ENCODE results near the gene NRDE2. TPM values are rescaled to one million over a fixed set of nuclear protein-coding genes. Genes with fewer than 3 reads are reported as not detected.
"Not testable (repeated sequence)": the region's sequence is repeated elsewhere in the genome, so short reads cannot be mapped to it uniquely, and the experiment has no call there.

The NRDE2 gene
- total RNA-seq, 2 donors from 2014 or later = 26.4 to 37.3 TPM

DNA sequence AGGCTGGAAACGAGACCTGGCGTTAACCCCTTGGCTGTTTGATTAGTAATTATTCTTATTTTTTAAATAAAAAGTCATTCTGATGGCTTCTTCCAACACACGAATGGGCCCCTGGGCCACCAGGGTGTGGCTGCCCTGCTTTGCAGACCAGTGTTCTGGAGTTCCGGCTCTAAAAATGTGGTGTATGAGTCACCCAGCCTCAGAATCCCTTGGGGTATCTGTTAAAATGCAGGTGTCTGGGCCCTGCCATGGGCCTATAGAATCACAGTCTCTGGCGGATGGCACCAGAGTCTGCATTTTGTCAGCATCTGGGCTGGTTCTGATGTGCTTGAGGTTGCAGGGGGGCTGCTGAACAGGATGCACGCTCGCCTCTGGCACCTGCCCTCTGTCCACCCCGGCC is 77.9 kb downstream of the NRDE2 start:
- ATAC-seq (replicated peaks) = no peak
- peaks cover 4% of the 10 kb centered on the region for H3K27me3 Mint-ChIP-seq
- no peaks in the 10 kb centered on the region for H3K9me3 Mint-ChIP-seq
- H3K36me3 Mint-ChIP-seq (ENCODE audit: low read depth) = peaks cover 27% of the 10 kb centered on the region
- peaks cover 18% of the 10 kb centered on the region for H3K4me1 Mint-ChIP-seq
- H3K4me3 Mint-ChIP-seq = no peak overlapping the region
- no peak overlapping the region for H3K27ac Mint-ChIP-seq

DNA sequence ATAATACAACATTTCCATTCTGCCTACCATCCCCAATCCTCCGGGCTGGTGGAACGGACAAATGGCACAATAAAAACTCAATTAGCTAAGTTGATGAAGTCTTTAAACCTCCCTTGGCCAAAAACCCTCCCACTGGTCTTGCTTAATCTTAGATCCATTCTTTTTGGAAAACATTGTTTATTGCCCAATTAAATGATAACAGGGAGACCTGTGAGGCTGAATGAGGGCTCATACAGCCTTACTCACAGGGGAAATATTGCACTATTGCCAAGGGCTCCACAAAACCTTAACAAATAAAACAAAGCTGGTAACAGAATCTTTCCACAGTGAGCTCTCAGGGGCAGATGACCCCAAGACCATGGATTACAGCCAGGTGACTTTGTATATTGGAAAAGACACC is 83.1 kb downstream of the NRDE2 start:
- no peaks in the 10 kb centered on the region for H3K36me3 Mint-ChIP-seq (ENCODE audit: low read depth)

DNA sequence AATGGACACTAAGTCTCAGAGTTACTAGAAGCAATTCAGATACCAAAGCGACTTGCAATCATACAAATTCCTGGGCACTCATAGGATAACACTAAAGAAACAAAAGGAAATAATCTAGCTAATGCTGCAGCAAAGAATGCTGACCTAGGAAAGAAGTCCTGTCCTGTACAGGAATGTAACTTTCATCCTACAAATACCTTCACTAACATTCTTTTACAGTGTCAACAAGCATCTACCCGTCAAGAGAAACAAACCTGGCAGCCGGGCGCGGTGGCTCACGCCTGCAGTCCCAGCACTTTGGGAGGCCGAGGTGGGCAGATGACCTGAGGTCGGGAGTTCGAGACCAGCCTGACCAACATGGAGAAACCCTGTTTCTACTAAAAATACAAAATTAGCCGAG is 84.3 kb downstream of the NRDE2 start:
- peaks cover 16% of the 10 kb centered on the region for H3K27me3 Mint-ChIP-seq
- H3K36me3 Mint-ChIP-seq (ENCODE audit: low read depth); H3K4me1 Mint-ChIP-seq; H3K4me3 Mint-ChIP-seq; H3K27ac Mint-ChIP-seq; H3K9me3 Mint-ChIP-seq; ATAC-seq (replicated peaks): not testable (repeated sequence)

More for the DNA sequence above, 83.1 kb downstream of the NRDE2 start:
- H3K4me1 Mint-ChIP-seq = no peaks in the 10 kb centered on the region
- peaks cover 15% of the 10 kb centered on the region for H3K27me3 Mint-ChIP-seq
- no peak for ATAC-seq (replicated peaks)
- H3K4me3 Mint-ChIP-seq = no peak overlapping the region
- H3K27ac Mint-ChIP-seq = no peak overlapping the region
- no peaks in the 10 kb centered on the region for H3K9me3 Mint-ChIP-seq

DNA sequence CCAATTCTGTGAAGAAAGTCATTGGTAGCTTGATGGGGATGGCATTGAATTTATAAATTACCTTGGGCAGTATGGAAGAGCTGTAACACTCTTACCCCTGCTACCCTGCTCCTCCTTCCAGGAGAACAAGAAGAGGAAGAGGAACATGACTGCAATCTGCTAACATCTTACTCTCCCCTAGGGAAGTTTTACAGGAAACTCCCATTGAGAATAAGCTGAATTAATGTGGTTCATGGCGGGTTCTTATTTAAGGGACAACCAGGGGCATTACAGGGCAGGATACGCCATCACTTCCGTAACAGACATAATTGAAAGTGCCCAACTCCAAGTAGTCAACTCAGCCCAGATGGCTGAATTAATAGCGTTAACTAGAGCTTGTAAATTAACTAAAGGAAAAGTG is 84.8 kb downstream of the NRDE2 start:
- ATAC-seq (replicated peaks) = no peak
- peaks cover 16% of the 10 kb centered on the region for H3K27me3 Mint-ChIP-seq
- H3K4me1 Mint-ChIP-seq = no peaks in the 10 kb centered on the region

DNA sequence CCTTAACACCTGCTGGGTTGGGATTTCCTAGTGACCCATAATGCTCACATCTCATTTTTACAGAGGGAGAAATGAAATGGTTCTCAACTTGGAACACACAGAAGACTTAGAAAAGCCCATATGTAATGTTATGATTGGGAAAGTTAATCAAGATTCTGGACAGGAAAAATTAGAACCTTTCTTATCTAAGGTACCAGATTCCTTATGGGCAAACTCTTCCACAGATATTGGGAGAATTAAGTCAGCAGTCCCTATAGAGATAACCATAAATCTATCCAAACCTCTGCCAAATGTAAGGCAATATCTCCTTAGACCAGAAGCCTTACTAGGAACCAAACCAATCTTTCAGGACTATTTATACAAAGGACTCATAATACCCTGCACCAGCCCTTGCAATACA is 89.3 kb downstream of the NRDE2 start:
- Mint-ChIP-seq H3K4me3 (no peak overlapping the region), H3K27me3 (peaks cover 16% of the 10 kb centered on the region), H3K27ac (no peak overlapping the region), H3K4me1 (no peaks in the 10 kb centered on the region), H3K36me3 (ENCODE audit: low read depth) (peaks cover 6% of the 10 kb centered on the region), H3K9me3 (peaks cover 21% of the 10 kb centered on the region)
- no peak for ATAC-seq (replicated peaks)

More for the DNA sequence above, 84.8 kb downstream of the NRDE2 start:
- H3K36me3 Mint-ChIP-seq (ENCODE audit: low read depth) = no peaks in the 10 kb centered on the region
- H3K4me3 Mint-ChIP-seq = no peak overlapping the region
- no peak overlapping the region for H3K27ac Mint-ChIP-seq
- H3K9me3 Mint-ChIP-seq = no peaks in the 10 kb centered on the region

DNA sequence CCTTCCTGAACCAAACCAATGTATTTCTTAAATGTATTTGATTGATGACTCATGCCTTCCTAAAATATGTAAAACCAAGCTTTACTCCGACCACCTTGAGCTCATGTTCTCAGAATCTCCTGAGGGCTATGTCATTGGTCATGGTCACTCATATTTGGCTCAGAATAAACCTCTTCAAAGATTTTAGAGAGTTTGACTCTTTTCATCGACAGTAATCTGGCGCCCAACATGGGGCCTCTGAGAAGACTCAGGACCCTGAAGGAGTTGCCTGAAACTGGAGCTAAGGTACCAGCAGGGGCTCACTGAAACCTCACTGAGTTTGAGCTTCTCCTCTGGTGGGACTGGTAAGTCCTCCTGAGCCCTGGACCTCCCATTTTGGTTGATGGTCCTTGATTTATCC is 92.6 kb downstream of the NRDE2 start:
- H3K4me1 Mint-ChIP-seq = no peaks in the 10 kb centered on the region
- peaks cover 25% of the 10 kb centered on the region for H3K27me3 Mint-ChIP-seq
- H3K27ac Mint-ChIP-seq = no peak overlapping the region
- no peak for ATAC-seq (replicated peaks)
- no peak overlapping the region for H3K4me3 Mint-ChIP-seq
- peaks cover 6% of the 10 kb centered on the region for H3K36me3 Mint-ChIP-seq (ENCODE audit: low read depth)
- H3K9me3 Mint-ChIP-seq = peaks cover 23% of the 10 kb centered on the region

DNA sequence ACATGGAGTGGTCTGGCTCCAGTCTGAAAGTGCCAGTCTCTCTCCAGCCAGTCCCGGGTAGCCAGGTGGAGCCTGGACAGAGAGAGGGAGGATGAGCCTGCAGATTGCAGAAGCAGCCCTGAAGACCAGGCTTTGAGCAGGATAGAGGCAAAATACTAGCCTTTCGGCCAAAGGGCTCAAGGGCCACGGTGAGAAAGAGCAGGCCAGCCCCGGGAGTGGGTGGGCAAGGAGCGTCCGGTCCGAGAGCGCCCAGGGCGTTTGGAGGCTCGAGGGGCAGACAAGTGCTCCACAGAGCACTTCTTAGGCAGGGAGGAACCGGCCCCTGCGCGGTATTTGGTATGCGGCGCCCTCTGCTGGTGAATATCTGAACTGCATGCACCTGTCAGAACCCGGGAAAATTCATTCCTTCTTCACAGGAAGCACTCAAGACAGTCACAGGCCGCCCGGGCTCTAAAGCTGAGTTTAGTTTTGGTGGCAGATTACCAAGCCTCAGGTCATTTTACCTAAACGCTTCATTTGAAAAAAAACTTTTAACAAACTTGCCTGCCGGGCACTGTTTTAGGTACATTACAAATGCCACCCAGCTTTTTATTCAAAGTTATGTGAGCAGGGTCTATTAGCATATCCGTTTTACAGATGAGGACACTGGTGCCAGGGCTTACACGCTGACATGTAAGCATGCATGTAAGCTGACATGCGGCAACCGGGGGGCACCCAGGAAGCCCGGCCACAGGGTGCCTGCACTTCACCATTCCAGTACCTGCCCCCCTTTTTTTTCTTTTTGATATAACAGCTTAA is 96.4 kb downstream of the NRDE2 start:
- no peak overlapping the region for H3K4me3 Mint-ChIP-seq
- peak; percentile 78 for ATAC-seq (replicated peaks)
- peaks cover 25% of the 10 kb centered on the region for H3K27me3 Mint-ChIP-seq
- no peaks in the 10 kb centered on the region for H3K36me3 Mint-ChIP-seq (ENCODE audit: low read depth)
- H3K27ac Mint-ChIP-seq = no peak overlapping the region
- peaks cover 18% of the 10 kb centered on the region for H3K9me3 Mint-ChIP-seq
- H3K4me1 Mint-ChIP-seq = no peaks in the 10 kb centered on the region

DNA sequence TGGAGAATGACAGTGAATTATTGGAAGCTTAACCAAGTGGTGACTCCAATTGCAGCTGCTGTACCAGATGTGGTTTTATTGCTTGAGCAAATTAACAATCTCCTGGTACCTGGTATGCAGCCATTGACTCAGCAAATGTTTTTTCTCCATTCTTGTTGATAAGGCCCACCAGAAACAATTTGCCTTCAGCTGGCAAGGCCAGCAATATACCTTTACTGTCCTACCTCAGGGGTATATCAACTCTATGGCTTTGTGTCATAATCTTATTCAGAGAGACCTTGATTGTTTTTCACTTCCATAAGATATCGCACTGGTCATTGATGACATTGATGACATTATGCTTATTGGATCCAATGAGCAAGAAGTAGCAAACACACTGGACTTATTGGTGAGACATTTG is 101.8 kb downstream of the NRDE2 start:
- H3K4me3 Mint-ChIP-seq; H3K27ac Mint-ChIP-seq; H3K9me3 Mint-ChIP-seq; H3K36me3 Mint-ChIP-seq (ENCODE audit: low read depth); H3K4me1 Mint-ChIP-seq; ATAC-seq (replicated peaks): not testable (repeated sequence)
- H3K27me3 Mint-ChIP-seq = peaks cover 15% of the 10 kb centered on the region

DNA sequence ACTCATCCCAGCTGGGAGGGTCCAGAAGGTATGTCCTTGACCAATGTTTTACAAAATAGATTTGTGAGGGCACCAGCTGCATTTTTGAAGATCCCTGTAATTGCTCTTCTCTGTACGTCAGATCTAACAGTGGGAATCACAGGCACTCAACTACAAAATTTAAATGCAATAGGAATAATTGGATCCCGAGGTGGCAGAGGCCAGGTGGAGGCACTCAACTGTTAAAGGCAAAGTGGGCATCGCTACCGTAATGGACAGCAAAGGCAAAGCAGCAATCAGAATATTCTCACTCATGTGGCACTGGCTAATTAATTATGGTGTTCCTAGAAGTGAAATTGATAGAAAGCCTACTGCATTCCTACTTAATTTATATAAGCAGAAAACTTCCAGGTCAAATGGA is 103.3 kb downstream of the NRDE2 start:
- Mint-ChIP-seq H3K36me3 (ENCODE audit: low read depth) (no peaks in the 10 kb centered on the region), H3K27me3 (peaks cover 15% of the 10 kb centered on the region), H3K9me3 (peaks cover 4% of the 10 kb centered on the region), H3K27ac (no peak overlapping the region), H3K4me1 (no peaks in the 10 kb centered on the region), H3K4me3 (no peak overlapping the region)
- ATAC-seq (replicated peaks) = no peak

Other genes with a start within 250 kb of the NRDE2 start
- gene PSMC1, start 75.4 kb downstream of the NRDE2 start, total RNA-seq = 100 to 1,000 TPM; 129 to 139 TPM
- gene CALM1, start 65.1 kb upstream of the NRDE2 start, total RNA-seq = 100 to 1,000 TPM; 594 to 651 TPM